Inferior parietal cortex (tissue), 1 donor: ENCODE data around the gene ZNF274.
A peak's percentile ranks its signal among the peaks of the same experiment; 100 is the strongest.
"Not testable (repeated sequence)": the region's sequence is repeated elsewhere in the genome, so short reads cannot be mapped to it uniquely, and the experiment has no call there.

ENCODE experiments used
- DNase-seq: peaks from one replicate; pipeline ENCODE4 v3.0.0-alpha.2; 2016; ENCODE audit errors: extremely low spot score

The ZNF274 gene

DNA sequence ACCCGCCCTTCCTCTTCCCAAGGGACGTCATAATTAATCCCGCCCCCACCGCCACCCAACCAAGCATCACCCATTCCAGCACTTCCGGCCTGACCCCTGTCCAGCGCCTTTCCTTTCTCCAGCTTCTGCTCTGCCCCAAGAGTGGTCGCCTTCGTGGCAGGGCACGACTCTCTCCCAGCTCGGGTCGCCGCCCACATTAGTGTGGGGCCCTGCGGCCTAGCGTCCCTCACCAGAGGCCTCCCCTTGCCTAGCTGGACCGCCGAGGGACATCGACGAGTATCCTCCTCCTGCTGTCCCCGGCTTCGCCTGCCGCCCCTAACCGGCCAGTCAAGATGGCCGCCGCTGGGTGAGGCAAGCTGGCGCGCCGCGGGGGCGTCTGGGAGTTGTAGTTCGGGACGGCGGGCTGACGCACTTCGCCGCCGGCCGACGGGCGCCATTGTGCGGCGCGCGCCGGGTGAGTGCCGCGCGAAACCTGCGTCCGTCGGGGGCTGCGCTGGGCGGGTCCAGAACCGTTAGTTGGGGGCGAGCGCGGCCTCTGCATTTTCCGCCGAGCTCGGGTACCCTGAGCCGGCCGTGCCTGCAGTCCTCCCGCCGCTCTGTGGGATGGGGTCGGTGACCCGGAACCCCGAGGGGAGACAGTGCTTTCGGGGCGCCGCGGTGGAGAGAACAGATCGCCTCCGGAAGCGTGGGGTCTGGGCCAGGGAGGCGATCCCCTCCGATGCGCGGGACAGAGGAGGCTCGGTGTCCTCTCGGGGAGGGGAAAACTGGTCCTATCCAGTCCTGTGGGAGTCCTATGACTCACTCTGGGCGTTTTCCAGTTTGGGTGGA lies at the start of gene ZNF274:
TSS of gene ZNF274 (plus strand) at position 73 of the 828 bp plus-strand sequence. CDS start 905 bp downstream, outside the sequence.
- DNase-seq = peak; percentile 87

DNA sequence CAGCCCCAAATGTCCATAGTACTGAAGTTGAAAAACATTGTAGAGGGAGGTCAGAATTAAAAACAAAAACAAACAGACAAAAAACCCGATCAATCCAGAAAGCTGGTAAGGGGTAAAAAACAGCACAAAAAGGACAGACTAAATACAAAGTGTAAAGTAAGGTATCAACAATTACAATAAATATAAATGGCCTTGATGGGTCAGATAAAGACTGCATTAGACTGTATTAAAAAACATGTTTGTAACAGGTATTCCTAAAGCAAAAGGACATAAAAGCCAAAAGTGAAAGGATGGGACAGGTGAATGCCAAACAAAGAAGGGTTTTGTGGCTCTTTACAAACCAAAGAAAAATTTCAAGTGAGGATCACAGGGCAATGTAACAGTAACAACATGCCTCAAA lies 48.6 kb upstream of the ZNF274 start:
- no peak for DNase-seq

DNA sequence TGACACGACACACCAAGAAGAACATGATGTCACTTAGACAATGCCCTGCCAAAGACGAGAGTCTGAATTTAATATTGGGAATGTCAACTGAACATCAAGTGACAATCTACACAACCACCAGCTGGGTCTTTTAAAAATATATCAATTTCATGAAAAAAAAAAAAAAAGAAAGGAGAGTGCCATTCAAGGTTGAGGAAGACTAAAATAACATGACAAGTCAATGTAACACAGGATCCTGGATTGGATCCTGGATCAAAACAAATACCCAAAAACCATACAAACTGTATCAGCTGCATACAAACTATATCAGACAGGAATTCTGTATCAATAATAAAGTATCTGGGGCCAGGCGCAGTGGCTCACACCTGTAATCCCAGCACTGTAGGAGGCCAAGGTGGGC lies 37.0 kb upstream of the ZNF274 start:
- no peak for DNase-seq

DNA sequence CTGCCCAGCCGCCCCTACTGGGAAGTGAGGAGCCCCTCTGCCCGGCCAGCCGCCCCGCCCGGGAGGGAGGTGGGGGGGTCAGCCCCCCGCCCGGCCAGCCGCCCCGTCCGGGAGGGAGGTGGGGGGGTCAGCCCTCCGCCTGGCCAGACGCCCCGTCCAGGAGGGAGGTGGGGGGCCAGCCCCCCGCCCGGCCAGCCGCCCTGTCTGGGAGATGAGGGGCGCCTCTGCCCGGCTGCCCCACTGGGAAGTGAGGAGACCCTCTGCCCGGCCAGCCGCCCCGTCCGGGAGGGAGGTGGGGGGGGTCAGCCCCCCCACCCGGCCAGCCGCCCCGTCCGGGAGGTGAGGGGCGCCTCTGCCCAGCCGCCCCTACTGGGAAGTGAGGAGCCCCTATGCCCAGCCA lies 35.4 kb upstream of the ZNF274 start:
- not testable (repeated sequence) for DNase-seq

DNA sequence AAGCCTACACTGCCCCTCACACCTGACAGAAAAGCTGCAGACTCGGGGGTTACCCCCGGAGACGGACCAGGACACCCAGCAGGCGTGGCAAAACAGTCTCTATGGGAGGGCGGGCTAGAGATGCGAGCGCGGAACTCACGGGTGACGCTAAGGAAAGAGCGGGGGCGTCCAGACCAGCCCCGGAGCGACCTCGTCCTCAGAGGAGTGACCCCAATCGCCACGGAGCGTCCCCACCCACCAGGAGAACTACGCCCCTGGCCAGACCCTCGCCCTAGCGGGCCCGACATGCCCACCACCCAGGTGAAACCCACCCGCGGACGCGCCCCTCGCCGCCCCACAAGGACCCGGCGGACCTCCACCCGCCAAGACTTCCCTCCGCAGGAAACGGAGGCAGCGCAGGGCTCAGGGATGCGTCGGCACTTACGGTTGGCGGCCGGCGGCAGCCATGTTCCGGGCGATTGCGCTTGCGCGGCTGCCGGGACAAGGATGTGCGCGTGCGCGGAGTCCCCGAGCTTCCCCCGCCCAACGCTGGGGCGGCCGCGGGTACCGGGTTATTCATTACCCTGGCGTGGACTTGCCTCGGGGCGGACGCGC lies 32.4 kb upstream of the ZNF274 start, which contains the start of gene ZNF329:
TSS of gene ZNF329 (minus strand) at position 462 of the 594 bp plus-strand sequence. CDS start 21,286 bp downstream, outside the sequence.
- DNase-seq = peak; percentile 82

DNA sequence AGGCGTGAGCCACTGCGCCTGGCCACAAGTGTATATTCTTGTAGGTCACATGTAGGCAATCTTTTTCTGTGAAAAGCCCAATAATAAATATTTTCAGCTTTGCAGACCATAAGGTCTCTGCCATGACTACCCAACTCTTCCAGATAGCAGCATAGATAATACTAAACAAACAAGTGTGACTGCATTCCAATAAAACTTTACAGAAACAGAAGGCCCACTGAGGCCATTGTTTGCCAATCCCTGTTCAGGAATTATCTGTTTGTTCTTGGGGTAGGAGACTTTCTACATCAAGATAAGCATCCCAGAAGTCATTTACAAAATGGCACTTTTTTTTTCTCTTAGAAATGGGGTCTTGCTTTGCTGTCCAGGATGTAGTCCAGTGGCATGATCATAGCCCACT lies 29.5 kb upstream of the ZNF274 start:
- DNase-seq = no peak

DNA sequence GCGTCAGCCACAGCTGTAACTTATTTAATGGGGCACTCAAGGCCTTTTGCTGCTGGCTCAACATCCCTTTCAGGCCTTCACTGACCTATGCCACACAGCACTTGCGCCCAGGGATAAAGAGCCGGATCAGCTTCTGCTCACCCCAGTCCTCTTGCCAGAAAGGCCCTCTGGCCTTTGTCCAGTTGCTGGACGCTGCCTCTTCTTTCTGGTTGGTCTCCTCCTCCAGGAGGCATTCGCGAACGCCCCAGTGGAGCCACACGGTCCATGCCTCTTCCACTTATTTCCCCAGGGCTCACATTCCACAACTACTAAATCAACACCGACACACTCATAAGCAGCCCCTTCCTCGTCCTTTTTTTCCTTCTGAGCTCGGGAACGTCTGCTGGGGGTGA lies 28.6 kb upstream of the ZNF274 start:
- peak; percentile 9 for DNase-seq

DNA sequence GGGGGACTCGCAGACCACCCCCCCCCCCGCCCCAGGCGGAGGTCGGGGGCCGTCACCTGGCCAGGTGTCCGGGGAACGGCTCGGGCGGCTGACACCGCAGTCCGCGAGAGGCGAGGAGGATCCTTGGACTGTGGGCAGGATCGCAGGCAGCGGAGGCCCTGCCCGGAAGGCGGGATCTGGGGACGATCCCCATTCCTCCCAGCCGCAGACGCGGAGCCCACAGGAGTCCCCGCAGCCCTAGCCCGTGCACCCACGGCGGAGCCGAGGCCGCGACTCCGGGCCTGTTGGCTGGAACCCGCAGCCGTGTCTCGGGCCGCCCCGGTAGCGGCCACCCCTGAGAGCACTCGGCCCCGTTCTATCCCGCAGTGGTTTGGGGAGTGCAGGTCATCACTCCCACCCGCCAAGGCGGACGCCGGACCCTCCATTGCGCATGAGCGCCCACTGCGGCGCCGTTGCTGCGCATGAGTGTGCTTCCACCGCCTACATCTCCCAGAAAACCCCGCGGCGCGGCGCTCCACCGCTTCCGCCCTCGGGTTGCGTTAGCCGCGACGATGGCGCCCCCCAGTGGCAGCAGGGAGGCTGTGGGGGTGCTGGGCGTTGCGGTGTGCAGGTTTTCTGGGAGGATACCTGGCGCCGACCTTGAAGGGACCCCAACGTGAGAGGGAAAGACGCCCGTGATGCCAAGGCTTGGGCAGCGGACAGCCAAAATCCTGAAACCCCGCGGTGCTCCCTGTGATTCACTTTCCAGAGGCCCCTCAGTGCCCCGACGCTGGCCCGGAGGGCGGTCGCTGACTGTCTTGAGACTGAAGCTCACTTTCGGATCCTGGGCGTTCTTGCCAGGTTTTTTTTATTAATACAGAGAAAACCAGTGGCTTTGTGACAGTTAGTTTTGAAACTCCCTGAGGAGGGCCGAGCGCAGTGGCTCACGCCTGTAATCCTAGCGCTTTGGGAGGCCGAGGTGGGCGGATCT lies 27.9 kb upstream of the ZNF274 start:
- peak; percentile 94 for DNase-seq

DNA sequence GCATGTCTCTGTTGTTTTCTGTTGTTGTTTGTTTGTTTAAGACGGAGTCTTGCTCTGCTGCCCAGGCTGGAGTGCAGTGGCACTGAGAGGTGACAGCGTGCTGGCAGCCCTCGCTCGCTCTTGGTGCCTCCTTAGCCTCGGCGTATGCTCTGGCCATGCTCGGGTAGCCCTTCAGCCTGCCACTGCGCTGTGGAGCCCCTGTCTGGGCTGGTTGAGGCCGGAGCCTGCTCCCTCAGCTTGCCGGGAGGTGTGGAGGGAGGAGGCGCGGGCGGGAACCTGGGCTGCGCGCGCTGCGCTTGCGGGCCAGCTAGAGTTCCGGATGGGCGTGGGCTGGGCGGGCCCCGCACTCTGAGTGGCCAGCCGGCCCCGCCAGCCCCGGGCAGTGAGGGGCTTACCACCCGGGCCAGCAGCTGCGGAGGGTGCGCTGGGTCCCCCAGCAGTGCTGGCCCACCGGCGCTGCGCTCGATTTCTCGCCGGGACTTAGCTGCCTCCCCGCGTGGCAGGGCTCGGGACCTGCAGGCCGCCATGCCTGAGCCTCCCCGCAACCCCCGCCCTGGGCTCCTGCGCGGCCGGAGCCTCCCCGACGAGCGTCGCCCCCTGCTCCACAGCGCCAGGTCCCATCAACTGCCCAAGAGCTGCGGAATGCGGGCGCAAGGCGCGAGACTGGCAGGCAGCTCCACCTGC lies 25.7 kb upstream of the ZNF274 start:
- no peak for DNase-seq

DNA sequence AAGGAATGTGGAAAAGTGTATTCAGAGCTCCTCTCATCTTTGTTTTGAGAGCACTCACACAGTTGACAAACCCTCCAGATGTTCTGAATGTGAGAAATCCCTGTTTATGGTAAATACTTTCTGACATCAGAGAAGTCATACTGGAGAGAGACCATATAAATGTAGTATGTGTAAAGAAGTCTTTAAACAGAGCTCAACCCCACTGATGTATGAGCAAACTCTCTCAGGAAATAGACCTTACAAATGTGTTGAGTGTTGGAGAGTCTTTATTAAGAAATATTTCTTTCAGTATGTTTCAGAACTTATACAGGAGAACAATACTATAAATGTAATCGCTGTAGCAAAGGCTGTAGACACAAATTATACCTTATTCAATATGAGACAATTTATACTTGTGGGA lies 16.6 kb upstream of the ZNF274 start:
- no peak for DNase-seq

DNA sequence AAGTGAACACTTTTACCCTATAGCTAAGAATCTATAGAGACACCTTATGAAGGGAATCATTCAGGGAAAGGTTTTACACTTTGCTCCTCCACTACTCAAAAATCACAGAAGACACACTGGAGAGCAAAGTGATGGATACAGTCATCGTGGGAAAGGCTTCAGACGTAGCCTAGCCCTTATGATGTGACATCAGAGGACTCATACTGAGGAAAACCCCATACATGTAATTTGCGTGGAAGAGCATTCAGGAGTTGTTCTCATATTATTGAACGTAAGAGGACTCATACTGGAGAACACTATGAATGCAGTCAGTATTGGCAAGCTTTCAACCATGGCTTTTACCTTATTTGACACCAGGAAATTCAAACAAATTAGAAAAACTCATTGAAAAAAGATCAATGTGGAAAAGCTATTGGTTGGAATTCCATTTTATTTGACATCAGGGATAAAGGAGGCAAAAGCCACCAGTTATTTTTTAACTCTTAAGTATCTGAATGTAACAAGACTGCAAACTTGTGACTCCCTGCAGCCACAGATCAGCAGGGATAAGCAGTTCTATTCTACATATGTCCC lies 16.1 kb upstream of the ZNF274 start:
- DNase-seq = no peak

DNA sequence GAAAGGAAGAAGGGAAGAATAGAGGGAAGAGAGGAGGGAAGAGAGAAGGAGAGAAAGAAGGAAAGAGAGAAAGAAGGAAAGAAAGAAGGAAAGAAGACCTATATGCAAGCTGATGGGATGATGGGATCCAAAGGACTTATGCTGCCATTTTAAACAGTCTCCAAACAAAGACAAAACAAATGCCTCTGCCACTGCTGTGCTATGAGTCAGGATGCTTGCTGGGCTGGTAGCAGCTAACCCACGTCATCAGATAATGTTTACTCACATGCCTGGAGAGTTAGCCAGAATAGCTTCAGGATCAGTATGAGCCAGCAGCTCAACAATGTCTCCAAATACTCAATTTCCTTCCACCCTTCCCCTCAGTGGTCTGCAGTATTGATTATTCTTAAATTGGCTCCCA lies 12.0 kb upstream of the ZNF274 start:
- no peak for DNase-seq

DNA sequence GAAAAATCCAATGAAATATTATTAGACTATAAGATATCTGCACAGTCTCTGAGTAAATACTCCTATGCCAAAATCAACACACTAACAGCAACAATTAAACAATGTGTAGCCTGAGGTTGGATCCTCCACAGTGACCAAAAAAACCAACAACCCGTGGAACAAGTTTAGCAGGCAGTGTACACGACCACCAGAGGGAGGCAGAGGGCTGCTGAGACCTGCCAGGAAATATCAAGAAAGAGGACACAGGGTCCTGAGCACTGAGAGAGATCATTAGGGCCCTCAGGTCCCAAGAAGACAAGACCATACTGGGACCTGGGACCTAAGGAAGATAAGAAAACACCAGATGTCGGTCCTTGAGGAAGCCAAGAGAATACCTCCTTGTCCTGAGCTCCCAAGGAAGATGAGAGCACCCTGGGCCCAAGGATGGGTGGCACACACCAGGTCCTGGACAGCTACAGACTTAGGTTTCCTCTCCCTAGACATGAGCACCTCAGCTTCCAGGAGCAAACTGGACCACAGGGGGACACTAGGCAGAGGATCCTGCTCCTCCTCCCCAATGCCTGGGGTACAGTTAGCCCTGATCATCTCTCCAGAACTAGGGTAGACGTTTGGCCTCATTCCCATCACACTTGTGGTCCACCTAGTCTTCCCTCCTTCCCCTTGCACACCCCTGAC lies 822 bp upstream of the ZNF274 start:
- DNase-seq = no peak

DNA sequence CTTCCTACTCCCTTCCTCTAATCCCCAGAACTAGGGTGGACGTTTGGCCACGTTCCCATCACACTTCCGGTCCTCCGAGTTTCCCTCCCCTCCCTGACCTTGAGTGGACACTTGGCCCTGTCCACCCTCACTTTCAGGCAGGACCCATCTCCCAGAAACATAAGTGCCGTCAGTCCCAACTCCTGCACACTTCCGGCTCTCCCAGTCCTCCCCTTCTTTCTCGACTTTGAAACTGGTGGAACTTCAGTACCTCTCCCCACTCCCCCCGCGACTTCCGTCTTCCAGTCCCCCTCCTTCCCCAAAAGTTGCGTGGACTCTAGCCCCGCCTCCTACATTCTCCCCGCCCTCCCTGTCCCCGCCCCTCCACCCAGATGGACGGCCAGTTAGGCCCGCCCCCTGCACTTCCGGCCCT lies 278 bp upstream of the ZNF274 start:
- DNase-seq = no peak

DNA sequence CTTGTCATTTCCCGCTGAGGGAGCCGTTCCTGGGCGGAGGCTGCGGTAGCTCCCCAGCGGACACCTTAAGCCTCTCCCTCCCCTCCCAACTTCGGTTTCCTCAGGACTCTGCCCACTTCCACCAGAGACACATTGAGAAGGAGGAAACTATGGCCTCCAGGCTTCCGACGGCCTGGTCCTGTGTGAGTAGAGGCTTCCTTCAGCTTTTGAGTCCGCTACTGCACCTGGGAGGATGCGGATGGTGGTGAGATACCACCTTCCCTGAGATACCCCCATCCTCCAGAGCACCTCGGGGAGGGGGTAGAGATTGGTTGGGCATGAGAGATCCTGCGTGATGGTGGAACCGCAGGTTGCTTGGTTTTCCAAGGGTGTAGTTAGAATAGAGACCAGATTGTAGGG lies 955 bp downstream of the ZNF274 start:
- no peak for DNase-seq

DNA sequence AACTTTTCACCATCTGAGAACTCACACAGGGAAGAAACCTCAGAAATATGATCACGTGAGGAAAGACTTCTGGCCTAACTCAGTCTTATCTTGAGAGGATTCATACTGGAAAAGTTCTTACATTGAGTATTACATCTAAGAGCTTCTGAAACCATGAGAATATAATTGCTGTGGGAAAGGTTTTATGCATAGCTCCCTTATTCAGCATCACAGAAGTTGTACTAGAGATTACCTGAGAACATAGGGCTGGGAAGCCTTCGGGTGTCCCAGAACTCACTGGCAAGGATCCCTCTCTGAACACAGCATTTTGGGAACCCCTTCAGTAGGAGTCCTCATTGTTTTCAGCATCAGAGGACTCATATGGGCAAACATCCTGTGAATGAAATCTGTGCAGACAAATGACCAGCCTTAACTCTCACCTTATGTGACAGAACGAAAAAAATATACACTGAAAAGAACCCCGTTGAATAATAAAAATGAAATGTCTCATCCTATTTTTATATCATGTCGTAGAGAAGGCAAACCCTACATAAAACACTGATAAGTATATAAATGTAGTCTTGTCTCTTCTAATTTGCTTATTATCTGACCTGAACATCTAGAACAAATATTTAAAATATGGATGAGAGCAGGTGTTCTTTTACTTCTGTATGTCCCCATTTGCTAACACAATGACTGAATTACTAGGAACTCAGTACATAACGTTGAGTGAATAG lies 14.2 kb downstream of the ZNF274 start:
- no peak for DNase-seq

DNA sequence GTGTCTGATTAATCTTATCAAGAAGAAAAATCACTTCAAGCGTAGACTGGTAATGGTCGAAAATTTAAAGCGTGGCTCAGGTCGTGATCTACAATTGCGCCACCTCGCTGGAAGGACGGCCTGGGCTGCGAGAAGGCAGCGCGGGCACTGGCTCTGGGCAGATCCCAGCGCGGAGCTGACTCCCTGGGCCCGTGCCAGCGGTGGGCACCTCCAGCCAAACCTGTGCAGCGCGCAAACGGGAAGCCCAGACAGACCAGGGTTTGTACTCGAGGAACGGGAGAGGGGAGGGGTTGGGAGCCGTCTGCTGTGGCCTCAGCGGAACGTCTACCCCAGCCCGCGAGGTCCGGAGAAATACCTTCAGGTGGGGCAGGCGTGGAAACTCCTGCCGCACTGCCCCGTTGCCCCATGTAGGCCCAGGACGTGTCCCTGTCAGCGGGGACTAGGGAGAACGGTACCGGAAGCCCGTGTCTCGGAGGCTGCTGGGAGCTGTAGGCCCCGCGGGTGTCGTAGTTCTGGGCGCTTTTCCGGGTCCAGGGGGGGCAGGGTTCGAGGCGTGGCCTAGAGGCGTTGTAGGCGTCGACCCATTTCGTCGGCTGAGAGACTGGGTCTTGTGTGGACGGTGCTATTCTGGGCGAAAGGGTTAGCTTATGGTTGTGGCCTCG lies 21.1 kb downstream of the ZNF274 start:
- DNase-seq = no peak

DNA sequence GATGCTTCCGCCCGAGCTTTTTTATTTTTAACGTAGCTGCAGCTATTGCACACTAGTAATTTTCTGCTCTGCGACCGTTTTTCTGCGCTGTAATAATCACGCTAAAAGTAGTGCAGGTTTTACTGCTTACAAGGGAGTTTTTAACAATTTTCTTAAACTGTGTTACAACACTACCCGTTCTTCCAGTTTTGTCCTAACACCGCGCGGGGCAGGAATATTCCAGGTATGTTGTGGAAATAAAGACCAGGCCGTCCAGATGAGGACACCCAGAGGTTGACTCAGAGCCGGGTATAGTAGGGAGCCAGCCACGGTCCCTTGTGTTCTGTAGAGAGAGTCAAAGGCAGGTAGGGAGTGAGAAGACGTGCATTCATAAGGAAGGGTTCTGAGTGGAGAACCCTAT lies 21.7 kb downstream of the ZNF274 start:
- no peak for DNase-seq

DNA sequence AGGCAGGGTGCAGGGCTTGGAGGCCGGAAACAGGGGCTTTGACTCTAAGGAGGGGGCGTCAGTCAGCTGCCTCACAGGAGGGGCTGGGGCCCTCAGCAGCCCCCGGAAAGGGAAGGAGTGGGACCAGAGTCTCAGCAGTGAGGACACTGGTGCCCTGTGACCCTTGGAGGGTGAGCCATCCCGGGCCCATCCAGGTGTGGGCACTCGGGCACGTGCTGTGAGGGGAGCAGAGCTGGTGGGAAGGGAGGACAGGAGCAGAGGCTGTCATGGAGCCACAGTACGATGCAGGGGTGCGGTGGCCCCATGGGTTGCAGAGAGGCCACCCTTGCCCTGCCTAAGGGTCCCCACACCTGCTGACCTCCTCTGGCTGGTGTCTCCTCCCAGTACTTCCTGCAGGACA lies 26.7 kb downstream of the ZNF274 start:
- no peak for DNase-seq
